Gastroesophageal sphincter (tissue), 4 donors: ENCODE results near the gene CCDC107. TPM values are rescaled to one million over a fixed set of nuclear protein-coding genes. Genes with fewer than 3 reads are reported as not detected.

Source experiments
- ATAC-seq: fragments of 150-250 bp; one replicate; pipeline ENCODE4 v1.9.1; 2016; ENCODE audit warnings: mild to moderate bottlenecking, moderate library complexity
- H3K27ac ChIP-seq, 4 donors: fragments of 200-600 bp; sonication (generic) in 3 of 4; 1 replicate in 3 of 4; 2 replicates in 1 of 4; pipeline ENCODE4 v1.5.1; 2016 to 2019
- H3K27me3 ChIP-seq: fragments of 200-600 bp; sonication (generic); one replicate; pipeline ENCODE4 v1.5.1; 2019
- H3K36me3 ChIP-seq, 2 donors: fragments of 200-600 bp; sonication (generic); one replicate each; pipeline ENCODE4 v1.5.1; 2019; ENCODE audit warnings: control low read depth in 1 of 2
- H3K4me1 ChIP-seq, 3 donors: fragments of 200-600 bp; sonication (generic); 1 replicate in 2 of 3; 2 replicates in 1 of 3; pipeline ENCODE4 v1.5.1; 2016 to 2019; ENCODE audit warnings: control low read depth in 2 of 3
- H3K4me3 ChIP-seq, 2 donors: fragments of 200-600 bp; sonication (generic); one replicate each; pipeline ENCODE4 v1.5.1; 2019; ENCODE audit warnings: mild to moderate bottlenecking in 1 of 2, moderate library complexity in 1 of 2
- H3K9me3 ChIP-seq, 3 donors: fragments of 200-600 bp; sonication (generic); one replicate each; pipeline ENCODE4 v1.5.1; 2017 to 2019; ENCODE audit warnings: control low read depth in 2 of 3
- EP300 ChIP-seq: sonication (generic); formaldehyde crosslinking; IDR thresholded peaks from one replicate; pipeline ENCODE4 v1.6.1; 2017; ENCODE audit warnings: antibody characterized with exemption, mild to moderate bottlenecking
- POLR2A ChIP-seq, 2 donors: fragments of 450-650 bp; IDR thresholded peaks; one replicate each; pipeline ENCODE4 v1.6.1; 2017; ENCODE audit warnings: antibody characterized with exemption in 2 of 2, mild to moderate bottlenecking in 2 of 2, moderate library complexity in 1 of 2
- POLR2AphosphoS5 ChIP-seq: sonication (generic); formaldehyde crosslinking; IDR thresholded peaks from one replicate; pipeline ENCODE4 v1.6.1; 2017; ENCODE audit warnings: antibody characterized with exemption
- WGBS, 2 donors: methylation state at CpG; one replicate each; pipeline ENCODE4 v1.1.5; 2018; ENCODE audit warnings: low coverage in 1 of 2; 5-methylcytosine and 5-hydroxymethylcytosine counted together
- total RNA-seq, 4 donors: library from RNA; depleted of rRNA; stranded (reverse); fragments of >200 nt; gene quantifications; one replicate each; pipeline ENCODE4 v1.1.0, GENCODE V29; 2016
- TF ChIP-seq, protein P1 (sequence below), 4 experiments: fragments of 200-600 bp in 2 of 4; fragments of 450-650 bp in 2 of 4; sonication (generic) in 1 of 4; IDR thresholded peaks; one replicate each; pipeline ENCODE4 v1.5.1; 2017 to 2019; ENCODE audit warnings: antibody characterized with exemption in 4 of 4, mild to moderate bottlenecking in 2 of 4, moderate library complexity in 2 of 4

CCDC107 gene
- total RNA-seq, 4 donors from 2014 or later = 61.9 to 94.2 (median 87.0) TPM

- H3K4me3 ChIP-seq = no peak overlapping the region
- H3K9me3 ChIP-seq = no peaks in the 10 kb centered on the region
- ATAC-seq = no peak
- H3K27ac ChIP-seq = peak overlapping the region; percentile 96 to 99 (median 98)
- H3K4me1 ChIP-seq = peaks cover 4 to 60% (median 25%) of the 10 kb centered on the region in 3 donors
- WGBS, 2 donors = 35 to 66% methylated on average over 3 to 13 of the region's 14 CpGs
- peaks cover 0 to 67% of the 10 kb centered on the region in 2 donors for H3K36me3 ChIP-seq
- TF ChIP-seq, protein P1, sequence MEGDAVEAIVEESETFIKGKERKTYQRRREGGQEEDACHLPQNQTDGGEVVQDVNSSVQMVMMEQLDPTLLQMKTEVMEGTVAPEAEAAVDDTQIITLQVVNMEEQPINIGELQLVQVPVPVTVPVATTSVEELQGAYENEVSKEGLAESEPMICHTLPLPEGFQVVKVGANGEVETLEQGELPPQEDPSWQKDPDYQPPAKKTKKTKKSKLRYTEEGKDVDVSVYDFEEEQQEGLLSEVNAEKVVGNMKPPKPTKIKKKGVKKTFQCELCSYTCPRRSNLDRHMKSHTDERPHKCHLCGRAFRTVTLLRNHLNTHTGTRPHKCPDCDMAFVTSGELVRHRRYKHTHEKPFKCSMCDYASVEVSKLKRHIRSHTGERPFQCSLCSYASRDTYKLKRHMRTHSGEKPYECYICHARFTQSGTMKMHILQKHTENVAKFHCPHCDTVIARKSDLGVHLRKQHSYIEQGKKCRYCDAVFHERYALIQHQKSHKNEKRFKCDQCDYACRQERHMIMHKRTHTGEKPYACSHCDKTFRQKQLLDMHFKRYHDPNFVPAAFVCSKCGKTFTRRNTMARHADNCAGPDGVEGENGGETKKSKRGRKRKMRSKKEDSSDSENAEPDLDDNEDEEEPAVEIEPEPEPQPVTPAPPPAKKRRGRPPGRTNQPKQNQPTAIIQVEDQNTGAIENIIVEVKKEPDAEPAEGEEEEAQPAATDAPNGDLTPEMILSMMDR (IDR thresholded peaks at IDR 0.05) = no peak
- TF ChIP-seq EP300 = no peak
- TF ChIP-seq POLR2AphosphoS5 = no peak
- no peak for TF ChIP-seq POLR2A (IDR thresholded peaks at IDR 0.05)
- no peaks in the 10 kb centered on the region for H3K27me3 ChIP-seq
Observed at GRCh38 chr9:35697486-35697885, 39.4 kb downstream of the CCDC107 start.

- TF ChIP-seq POLR2A (IDR thresholded peaks at IDR 0.05) = no peak
- TF ChIP-seq, protein P1 (IDR thresholded peaks at IDR 0.05) = no peak
- H3K9me3 ChIP-seq = no peaks in the 10 kb centered on the region
- peak overlapping the region; percentile 96 to 99 (median 98) for H3K27ac ChIP-seq
- H3K36me3 ChIP-seq = peaks cover 0 to 74% of the 10 kb centered on the region in 2 donors
- no peak overlapping the region for H3K4me3 ChIP-seq
- no peak for ATAC-seq
- peaks cover 4 to 54% (median 25%) of the 10 kb centered on the region in 3 donors for H3K4me1 ChIP-seq
- H3K27me3 ChIP-seq = no peaks in the 10 kb centered on the region
- 88% methylated on average over 5 of the region's 5 CpGs; no CpG with 5 or more reads in 1 of the 2 donors for WGBS, 2 donors
Observed at GRCh38 chr9:35698231-35698630, 40.1 kb downstream of the CCDC107 start.

DNA sequence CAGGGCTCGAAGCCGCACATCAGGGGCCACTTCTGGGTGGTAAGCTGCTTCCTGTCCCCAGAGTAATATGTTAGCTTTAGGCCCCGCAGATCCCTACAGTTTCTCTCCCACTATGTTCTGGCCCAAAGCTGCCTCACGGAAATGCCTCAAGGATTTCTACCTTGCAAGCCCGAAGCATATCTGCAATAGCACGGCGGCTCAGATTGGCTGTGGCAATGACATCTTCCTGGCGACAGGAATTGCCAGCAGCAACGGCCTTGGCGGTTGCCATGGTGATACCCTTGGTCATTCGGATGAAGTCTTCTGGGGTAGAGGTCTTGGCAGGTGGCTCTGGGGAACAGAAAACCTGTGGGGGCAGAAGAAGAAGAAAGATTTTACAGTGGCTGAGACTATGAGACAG lies 41.9 kb downstream of the CCDC107 start:
- peaks cover 4 to 43% (median 24%) of the 10 kb centered on the region in 3 donors for H3K4me1 ChIP-seq
- 50 to 60% methylated on average over 2 to 5 of the region's 11 CpGs for WGBS, 2 donors

GRCh38 chr9:35700942-35701341 lies 42.9 kb downstream of the CCDC107 start:
- no peak overlapping the region for H3K4me3 ChIP-seq
- no peaks in the 10 kb centered on the region for H3K27me3 ChIP-seq
- no peak for ATAC-seq
- peaks cover 4 to 34% (median 18%) of the 10 kb centered on the region in 3 donors for H3K4me1 ChIP-seq
- no peak for TF ChIP-seq EP300
- TF ChIP-seq POLR2AphosphoS5 = no peak
- TF ChIP-seq, protein P1 (IDR thresholded peaks at IDR 0.05) = no peak
- H3K27ac ChIP-seq = peak overlapping the region in 3 of 4 donors; percentile 96 to 99 (median 98)
- H3K36me3 ChIP-seq = peaks cover 4 to 100% of the 10 kb centered on the region in 2 donors
- H3K9me3 ChIP-seq = no peaks in the 10 kb centered on the region

More for the DNA sequence above, 41.9 kb downstream of the CCDC107 start:
- Histone ChIP-seq H3K27me3 (no peaks in the 10 kb centered on the region), H3K9me3 (no peaks in the 10 kb centered on the region), H3K27ac (peak overlapping the region; percentile 96 to 99 (median 98)), H3K36me3 (peaks cover 3 to 92% of the 10 kb centered on the region in 2 donors), H3K4me3 (no peak overlapping the region)
- ATAC-seq = no peak
- TF ChIP-seq, protein P1 (IDR thresholded peaks at IDR 0.05) = no peak
- no peak for TF ChIP-seq EP300
- no peak for TF ChIP-seq POLR2A (IDR thresholded peaks at IDR 0.05)
- no peak for TF ChIP-seq POLR2AphosphoS5

DNA sequence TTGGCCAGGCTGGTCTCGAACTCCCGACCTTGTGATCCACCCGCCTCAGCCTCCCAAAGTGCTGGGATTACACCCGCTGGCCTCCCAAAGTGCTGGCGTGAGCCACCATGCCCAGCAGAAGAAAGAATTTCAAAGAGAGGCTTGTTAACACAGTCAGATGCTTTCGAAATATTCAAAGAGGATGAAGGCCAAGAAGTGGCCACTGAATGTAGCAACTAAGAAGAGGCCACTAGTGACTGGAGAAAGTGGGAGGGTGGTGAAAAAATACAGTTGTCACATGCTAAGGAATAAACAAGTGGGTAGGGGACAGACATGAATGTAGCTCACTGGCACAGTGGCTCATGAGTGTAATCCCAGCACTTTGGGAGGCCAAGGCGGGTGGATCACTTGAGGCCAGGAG lies 44.6 kb downstream of the CCDC107 start:
- Histone ChIP-seq H3K9me3 (no peaks in the 10 kb centered on the region), H3K27me3 (no peaks in the 10 kb centered on the region), H3K36me3 (peaks cover 12 to 100% of the 10 kb centered on the region in 2 donors), H3K27ac (peak overlapping the region in 3 of 4 donors; percentile 96 to 99 (median 98)), H3K4me1 (peaks cover 0 to 16% (median 1%) of the 10 kb centered on the region in 3 donors), H3K4me3 (no peak overlapping the region)
- TF ChIP-seq, protein P1 (IDR thresholded peaks at IDR 0.05) = no peak
- TF ChIP-seq POLR2A (IDR thresholded peaks at IDR 0.05) = no peak
- TF ChIP-seq EP300 = no peak
- no peak for TF ChIP-seq POLR2AphosphoS5
- WGBS, 2 donors = 100% methylated on average over 2 of the region's 7 CpGs; no CpG with 5 or more reads in 1 of the 2 donors
- ATAC-seq = no peak
